D721Med (cell line): ENCODE results near the gene IL20.

Experiments used
- DNase-seq: peaks from one replicate; pipeline ENCODE4 v3.0.0; 2011; ENCODE audit warnings: low spot score; ENCODE audit not compliant: insufficient read length
- FAIRE-seq: peaks from 2 replicates; lab custom pipeline; 2011; peaks lifted over from hg19 to GRCh38; lab: Jason Lieb, UNC
- TF ChIP-seq, protein P1 (sequence below): IDR thresholded peaks from 2 replicates; pipeline ENCODE4 v1.5.1; 2012; ENCODE audit warnings: mild to moderate bottlenecking, control low read depth; ENCODE audit not compliant: insufficient read depth; ENCODE audit errors: missing control alignments

IL20 gene, protein sequence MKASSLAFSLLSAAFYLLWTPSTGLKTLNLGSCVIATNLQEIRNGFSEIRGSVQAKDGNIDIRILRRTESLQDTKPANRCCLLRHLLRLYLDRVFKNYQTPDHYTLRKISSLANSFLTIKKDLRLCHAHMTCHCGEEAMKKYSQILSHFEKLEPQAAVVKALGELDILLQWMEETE

DNA sequence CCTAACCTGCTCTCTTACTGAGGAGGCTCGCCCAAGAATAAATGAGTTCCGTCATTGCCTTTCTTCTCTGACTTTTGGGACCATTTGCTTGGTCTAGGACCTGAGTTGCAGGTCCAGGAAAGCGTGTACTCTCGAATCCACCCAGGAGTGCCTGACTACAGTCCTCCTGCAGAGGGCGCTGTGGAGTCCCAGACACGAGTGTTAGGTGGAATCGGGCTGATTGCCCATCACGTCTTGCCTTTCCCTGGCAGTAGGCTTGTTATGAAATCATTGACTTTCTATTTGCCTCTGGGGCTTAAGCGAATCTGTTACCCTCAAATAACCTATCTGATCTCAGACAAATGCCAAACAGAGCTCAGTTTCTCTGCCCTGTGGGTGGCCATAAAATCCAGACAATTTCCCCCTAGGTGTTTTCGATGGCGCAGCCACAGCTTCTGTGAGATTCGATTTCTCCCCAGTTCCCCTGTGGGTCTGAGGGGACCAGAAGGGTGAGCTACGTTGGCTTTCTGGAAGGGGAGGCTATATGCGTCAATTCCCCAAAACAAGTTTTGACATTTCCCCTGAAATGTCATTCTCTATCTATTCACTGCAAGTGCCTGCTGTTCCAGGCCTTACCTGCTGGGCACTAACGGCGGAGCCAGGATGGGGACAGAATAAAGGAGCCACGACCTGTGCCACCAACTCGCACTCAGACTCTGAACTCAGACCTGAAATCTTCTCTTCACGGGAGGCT is at the start of gene IL20:
Gene IL20, plus strand, starts transcription at position 685 of the 733 bp plus-strand sequence. CDS start 230 bp downstream, outside the sequence.
- TF ChIP-seq, protein P1, sequence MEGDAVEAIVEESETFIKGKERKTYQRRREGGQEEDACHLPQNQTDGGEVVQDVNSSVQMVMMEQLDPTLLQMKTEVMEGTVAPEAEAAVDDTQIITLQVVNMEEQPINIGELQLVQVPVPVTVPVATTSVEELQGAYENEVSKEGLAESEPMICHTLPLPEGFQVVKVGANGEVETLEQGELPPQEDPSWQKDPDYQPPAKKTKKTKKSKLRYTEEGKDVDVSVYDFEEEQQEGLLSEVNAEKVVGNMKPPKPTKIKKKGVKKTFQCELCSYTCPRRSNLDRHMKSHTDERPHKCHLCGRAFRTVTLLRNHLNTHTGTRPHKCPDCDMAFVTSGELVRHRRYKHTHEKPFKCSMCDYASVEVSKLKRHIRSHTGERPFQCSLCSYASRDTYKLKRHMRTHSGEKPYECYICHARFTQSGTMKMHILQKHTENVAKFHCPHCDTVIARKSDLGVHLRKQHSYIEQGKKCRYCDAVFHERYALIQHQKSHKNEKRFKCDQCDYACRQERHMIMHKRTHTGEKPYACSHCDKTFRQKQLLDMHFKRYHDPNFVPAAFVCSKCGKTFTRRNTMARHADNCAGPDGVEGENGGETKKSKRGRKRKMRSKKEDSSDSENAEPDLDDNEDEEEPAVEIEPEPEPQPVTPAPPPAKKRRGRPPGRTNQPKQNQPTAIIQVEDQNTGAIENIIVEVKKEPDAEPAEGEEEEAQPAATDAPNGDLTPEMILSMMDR, result peak; percentile 86
- FAIRE-seq (no peak), DNase-seq (no peak)

DNA sequence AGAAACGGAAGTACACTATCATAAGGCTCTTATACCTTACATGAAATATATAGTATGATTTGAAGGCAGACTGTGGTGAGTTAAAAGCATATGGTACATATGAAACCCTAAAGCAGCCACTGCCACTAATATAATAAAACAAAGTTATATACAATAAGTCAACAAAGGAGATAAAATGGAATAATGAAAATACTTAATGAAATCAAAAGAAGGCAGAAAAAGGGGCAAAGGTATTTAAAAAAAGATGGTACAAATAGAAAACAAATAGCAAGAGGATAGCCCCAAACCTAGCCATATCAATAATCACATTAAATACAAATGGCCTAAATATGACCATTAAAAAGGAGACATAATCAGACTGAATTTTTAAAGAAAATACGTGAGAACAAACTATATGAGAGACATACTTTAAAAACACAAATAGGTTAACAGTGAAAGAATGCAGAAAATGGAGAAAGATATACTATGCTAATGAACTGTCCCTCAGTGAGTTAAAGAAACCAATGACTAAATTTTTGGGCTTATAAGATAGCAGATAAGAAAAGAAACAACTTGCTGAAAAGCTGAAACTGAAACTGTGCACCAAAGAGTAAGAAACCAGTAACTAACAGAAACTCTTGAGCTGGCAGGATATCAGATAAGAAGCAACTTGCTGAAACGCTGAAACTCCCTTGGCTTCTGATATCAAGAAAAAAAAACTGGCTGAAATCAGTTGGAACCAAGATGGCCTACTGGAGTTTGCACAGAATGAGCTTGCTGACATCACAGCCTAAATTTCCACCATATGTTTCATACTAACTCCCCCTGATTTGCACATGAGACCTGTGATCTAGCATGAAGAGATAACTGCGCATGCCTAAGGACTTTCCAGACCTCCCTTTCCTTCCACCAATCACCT is 48.8 kb upstream of the IL20 start:
- DNase-seq (no peak), FAIRE-seq (no peak)
- TF ChIP-seq, protein P1, result no peak

GRCh38 chr1:206821493-206821892 is 43.9 kb upstream of the IL20 start:
- FAIRE-seq (no peak), DNase-seq (no peak)
- TF ChIP-seq, protein P1, result no peak

GRCh38 chr1:206823727-206824126 is 41.7 kb upstream of the IL20 start:
- DNase-seq, result no peak
- FAIRE-seq, result no peak
- TF ChIP-seq, protein P1, result no peak

DNA sequence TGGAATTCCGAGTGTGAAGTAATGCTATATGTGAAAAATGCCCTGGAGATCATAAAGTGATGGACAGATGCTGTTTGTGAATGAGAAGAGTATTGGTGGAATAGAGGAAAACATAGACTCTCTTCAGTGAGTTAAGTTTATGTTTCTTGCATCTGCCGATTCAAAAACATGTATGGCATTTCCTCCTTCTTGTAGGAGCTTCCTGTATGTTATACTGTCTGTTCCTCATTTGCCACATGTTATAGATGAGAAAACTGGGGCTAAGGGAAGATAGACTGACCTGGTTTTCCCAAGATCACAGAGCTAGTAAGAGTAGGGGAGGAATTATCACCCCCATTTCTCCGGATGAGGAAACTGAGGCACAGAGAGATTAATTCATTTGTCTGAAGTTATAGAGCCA is 41.1 kb upstream of the IL20 start:
- TF ChIP-seq, protein P1, result no peak
- no peak for FAIRE-seq
- no peak for DNase-seq

DNA sequence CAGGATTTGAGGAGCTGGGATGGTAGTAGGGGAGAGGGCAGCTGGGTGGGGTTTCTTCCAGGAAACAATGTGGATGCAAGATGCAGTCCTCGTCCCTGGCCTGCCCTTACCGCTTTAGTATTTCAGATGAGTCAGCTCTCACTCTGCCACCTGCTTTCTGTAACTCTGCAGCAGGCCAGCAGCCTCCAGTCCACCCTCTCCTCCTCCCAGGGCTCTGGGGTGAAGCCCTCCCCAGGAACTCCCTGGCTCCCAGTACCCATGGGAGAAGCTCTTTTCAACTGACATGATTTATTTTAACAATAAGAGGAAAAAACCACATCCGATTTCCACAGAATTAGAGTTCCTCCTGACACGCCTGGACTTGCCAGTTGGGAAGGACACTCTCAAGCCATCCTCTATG is 39.0 kb upstream of the IL20 start:
- no peak for DNase-seq
- TF ChIP-seq, protein P1, result no peak
- no peak for FAIRE-seq
